ENCODE results near the gene PIK3R3.

Gene PIK3R3

DNA sequence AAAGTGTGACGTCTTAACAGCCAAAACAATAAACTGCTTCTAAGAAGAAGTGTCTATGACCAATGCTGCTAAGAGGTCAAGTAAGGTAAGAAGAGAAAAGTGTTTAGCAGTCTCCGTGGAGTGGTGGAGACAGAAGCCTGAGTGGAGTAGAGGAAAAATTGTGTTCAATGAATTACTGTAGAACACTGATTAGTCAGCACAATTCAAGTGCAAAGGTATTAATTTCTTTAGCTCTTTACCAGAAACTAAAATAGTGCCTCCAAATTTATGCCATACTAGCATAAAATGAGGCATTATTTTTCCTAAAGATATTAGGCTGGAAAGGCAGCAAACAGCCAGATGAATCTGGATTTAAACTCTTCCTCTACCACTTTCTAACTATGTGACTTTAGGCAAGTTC lies 56.1 kb downstream of the PIK3R3 start:
- TF ChIP-seq CTCF (conservative IDR thresholded peaks at IDR 0.05): no peak
- no peak overlapping the region for H3K27ac ChIP-seq

- no peak for TF ChIP-seq CTCF (conservative IDR thresholded peaks at IDR 0.05)
- H3K27ac ChIP-seq: no peak overlapping the region
These were observed 59.5 kb downstream of the PIK3R3 start for GRCh38 chr1:46072975-46073374.

DNA sequence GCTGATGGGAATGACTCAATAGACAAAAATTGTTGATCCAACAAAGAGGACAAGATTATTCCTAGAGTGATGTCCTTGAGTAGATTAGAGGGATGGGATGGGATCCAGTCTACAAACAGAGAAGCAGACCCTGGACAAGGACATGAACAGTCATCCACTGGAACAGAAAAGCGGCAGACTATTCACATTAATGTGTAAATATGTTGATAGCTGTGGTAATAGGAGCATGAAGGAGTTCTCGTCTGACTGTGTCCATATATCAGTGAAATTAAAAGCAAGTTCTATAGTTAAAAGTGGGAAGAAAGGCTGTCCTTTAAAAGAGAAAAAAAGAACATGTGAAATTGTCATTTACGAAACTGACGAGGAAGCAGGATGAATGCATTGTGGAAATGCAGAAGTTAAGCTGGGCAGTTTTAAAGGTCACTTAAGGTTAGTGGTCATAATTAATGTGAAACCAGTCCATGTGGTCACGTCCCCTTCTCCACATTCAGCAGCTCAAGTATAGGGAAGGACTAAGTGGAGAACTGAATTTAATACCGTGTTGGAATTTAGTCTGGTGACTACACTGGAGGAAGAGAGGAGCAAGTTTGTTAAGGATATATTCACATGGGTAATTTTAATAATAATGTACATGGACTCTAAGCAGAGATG lies 62.1 kb downstream of the PIK3R3 start:
- no peak overlapping the region for H3K27ac ChIP-seq
- TF ChIP-seq CTCF (conservative IDR thresholded peaks at IDR 0.05): no peak

GRCh38 chr1:46068525-46068924 lies 63.9 kb downstream of the PIK3R3 start:
- no peak overlapping the region for H3K27ac ChIP-seq
- TF ChIP-seq CTCF (conservative IDR thresholded peaks at IDR 0.05): no peak

DNA sequence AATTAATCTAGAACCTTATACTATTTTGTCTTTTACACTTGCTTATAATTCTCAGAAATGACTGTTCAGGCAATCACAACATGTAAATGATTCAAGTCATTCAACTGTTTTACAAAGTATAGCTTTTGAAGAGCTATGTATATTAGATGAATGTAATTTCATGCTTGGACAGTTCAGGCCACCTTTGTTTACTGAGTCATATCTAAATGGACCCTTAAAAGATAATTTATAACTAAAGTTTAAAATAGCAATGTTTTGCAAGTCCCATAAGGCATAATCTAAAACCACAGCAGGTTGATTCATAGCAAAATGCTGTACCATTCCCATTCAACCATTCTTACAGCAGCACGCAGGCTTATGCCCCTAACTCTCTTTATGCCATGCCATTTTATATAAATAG lies 64.8 kb downstream of the PIK3R3 start:
- H3K27ac ChIP-seq: no peak overlapping the region
- no peak for TF ChIP-seq CTCF (conservative IDR thresholded peaks at IDR 0.05)

- TF ChIP-seq CTCF (conservative IDR thresholded peaks at IDR 0.05): no peak
These were observed 67.0 kb downstream of the PIK3R3 start for GRCh38 chr1:46065405-46065804.

GRCh38 chr1:46064708-46065107 lies 67.7 kb downstream of the PIK3R3 start:
- H3K27ac ChIP-seq: no peak overlapping the region
- TF ChIP-seq CTCF (conservative IDR thresholded peaks at IDR 0.05): no peak

More at GRCh38 chr1:46065405-46065804, 67.0 kb downstream of the PIK3R3 start:
- no peak overlapping the region; the same call in 1 of the 2 replicates for H3K27ac ChIP-seq

Data from VCaP (cell line).